Measurements from ENCODE around the gene AATK. TPM values are rescaled to one million over a fixed set of nuclear protein-coding genes. Genes with fewer than 3 reads are reported as not detected.
"Not testable (repeated sequence)": the region's sequence is repeated elsewhere in the genome, so short reads cannot be mapped to it uniquely, and the experiment has no call there.

The AATK gene
- total RNA-seq, 1 donor from 2014 or later: 440 TPM

GRCh38 chr17:81091774-81092517, 74.1 kb downstream of the AATK start:
- DNase-seq (ENCODE audit: low spot score): no peak
- intact Hi-C loops (cut with DNase I): no loop called here
- ATAC-seq: no peak

- intact Hi-C loops (cut with DNase I): no loop called here
- ATAC-seq (no peak), DNase-seq (ENCODE audit: low spot score) (no peak)
Measured at GRCh38 chr17:81091154-81091553, 74.9 kb downstream of the AATK start.

GRCh38 chr17:81090361-81091136, 75.5 kb downstream of the AATK start:
- ATAC-seq (peak; percentile 33), DNase-seq (ENCODE audit: low spot score) (no peak)
- intact Hi-C loops (cut with DNase I): no loop called here

- DNase-seq (ENCODE audit: low spot score): no peak
- intact Hi-C loops (cut with DNase I): no loop called here
- no peak for ATAC-seq
Measured at GRCh38 chr17:81086789-81087551, 79.1 kb downstream of the AATK start.

GRCh38 chr17:81085420-81085911, 80.6 kb downstream of the AATK start:
- DNase-seq (ENCODE audit: low spot score) (no peak), ATAC-seq (no peak)
- intact Hi-C loops (cut with DNase I): no loop called here

GRCh38 chr17:81084680-81085419, 81.2 kb downstream of the AATK start:
- intact Hi-C loops (cut with DNase I): loop anchor here (5.0 kb wide), 1 partner anchor 1092 kb away; no protein-coding TSS in a partner anchor
- DNase-seq (ENCODE audit: low spot score) (no peak), ATAC-seq (no peak)

- intact Hi-C loops (cut with DNase I): loop anchor here (5.0 kb wide), 1 partner anchor 1094 kb away; no protein-coding TSS in a partner anchor
- ATAC-seq (peak; percentile 59), DNase-seq (ENCODE audit: low spot score) (no peak)
Measured at GRCh38 chr17:81083125-81083765, 82.8 kb downstream of the AATK start.

GRCh38 chr17:81082177-81083073, 83.6 kb downstream of the AATK start:
- DNase-seq (ENCODE audit: low spot score) (no peak), ATAC-seq (peak; percentile 8)
- intact Hi-C loops (cut with DNase I): loop anchor here (5.0 kb wide), 1 partner anchor 1095 kb away; no protein-coding TSS in a partner anchor

- ATAC-seq (no peak), DNase-seq (ENCODE audit: low spot score) (no peak)
- intact Hi-C loops (cut with DNase I): loop anchor here (5.0 kb wide), 1 partner anchor 1096 kb away; no protein-coding TSS in a partner anchor
Measured at GRCh38 chr17:81081222-81082176, 84.5 kb downstream of the AATK start.

GRCh38 chr17:81080019-81080418, 86.0 kb downstream of the AATK start:
- no peak for DNase-seq (ENCODE audit: low spot score)
- intact Hi-C loops (cut with DNase I): loop anchor here (5.0 kb wide), 1 partner anchor 1097 kb away; no protein-coding TSS in a partner anchor
- ATAC-seq: no peak

GRCh38 chr17:81078026-81078913, 87.8 kb downstream of the AATK start:
- ATAC-seq; DNase-seq (ENCODE audit: low spot score); intact Hi-C loops (cut with DNase I): not testable (repeated sequence)

GRCh38 chr17:81076141-81076679, 89.8 kb downstream of the AATK start:
- ATAC-seq (no peak), DNase-seq (ENCODE audit: low spot score) (no peak)
- intact Hi-C loops (cut with DNase I): no loop called here

- ATAC-seq: no peak
- intact Hi-C loops (cut with DNase I): no loop called here
- DNase-seq (ENCODE audit: low spot score): no peak
Measured at GRCh38 chr17:81075307-81075706, 90.7 kb downstream of the AATK start.

GRCh38 chr17:81074875-81075274, 91.1 kb downstream of the AATK start:
- ATAC-seq: no peak
- no peak for DNase-seq (ENCODE audit: low spot score)
- intact Hi-C loops (cut with DNase I): no loop called here

Measured in sciatic nerve (tissue), 2 donors.